GM19239 (cell line): Measurements from ENCODE around the gene TAOK1.

ENCODE experiments used
- DNase-seq: peaks from one replicate; pipeline ENCODE4 v3.0.0; 2011; ENCODE audit warnings: low spot score; ENCODE audit not compliant: insufficient read length
- FAIRE-seq: peaks from 2 replicates; lab custom pipeline; 2011; peaks lifted over from hg19 to GRCh38; lab: Jason Lieb, UNC

The TAOK1 gene

DNA sequence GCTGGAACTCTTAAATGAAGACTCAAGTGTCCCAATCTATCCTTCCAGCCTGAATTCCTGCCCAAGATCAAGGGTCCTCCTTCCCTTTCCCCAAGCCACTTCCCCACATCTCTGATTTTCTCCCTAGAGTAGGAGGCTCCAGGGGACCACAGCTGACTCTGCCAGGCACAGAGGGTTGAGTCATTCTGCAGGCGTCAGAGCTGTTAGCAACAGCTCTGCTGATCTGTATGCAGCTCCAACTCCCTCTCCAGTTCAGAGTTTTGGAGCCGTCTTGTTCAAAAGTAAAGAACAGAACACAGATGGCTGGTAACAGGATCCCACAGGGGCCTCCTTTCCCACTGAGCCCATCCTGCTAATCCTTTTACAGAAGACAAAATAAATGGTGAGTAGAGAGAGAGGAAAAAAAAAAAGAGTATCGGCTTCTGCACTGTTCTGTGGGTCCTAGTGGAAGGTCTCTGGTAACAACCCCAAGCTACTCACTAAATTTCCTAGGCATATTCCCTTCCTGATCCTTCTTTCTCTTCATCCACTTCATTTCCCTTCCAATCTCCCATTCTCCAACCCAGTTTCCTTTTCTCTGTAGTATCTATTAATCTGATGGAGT, 13.4 kb upstream of the TAOK1 start:
- DNase-seq = no peak
- FAIRE-seq = no peak

DNA sequence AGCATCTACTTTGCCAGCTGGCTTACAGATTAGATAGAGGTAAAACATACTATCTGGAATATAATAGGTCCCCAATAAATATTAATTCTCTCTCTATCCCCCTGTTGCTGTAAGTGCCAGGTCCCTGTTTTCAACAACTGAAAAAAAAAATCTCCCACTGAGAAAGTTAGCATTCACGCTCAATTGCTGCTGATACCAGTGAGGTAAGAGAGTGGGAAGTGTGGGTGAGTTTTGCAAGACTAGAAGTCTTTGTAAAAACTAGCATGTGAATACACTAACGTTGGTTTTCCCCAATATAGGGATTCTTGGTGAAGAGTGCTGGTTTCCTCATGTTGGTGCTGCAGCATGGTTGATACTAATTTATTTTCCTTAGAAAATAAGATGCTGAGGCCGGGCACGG, 11.7 kb upstream of the TAOK1 start:
- FAIRE-seq (no peak), DNase-seq (no peak)

DNA sequence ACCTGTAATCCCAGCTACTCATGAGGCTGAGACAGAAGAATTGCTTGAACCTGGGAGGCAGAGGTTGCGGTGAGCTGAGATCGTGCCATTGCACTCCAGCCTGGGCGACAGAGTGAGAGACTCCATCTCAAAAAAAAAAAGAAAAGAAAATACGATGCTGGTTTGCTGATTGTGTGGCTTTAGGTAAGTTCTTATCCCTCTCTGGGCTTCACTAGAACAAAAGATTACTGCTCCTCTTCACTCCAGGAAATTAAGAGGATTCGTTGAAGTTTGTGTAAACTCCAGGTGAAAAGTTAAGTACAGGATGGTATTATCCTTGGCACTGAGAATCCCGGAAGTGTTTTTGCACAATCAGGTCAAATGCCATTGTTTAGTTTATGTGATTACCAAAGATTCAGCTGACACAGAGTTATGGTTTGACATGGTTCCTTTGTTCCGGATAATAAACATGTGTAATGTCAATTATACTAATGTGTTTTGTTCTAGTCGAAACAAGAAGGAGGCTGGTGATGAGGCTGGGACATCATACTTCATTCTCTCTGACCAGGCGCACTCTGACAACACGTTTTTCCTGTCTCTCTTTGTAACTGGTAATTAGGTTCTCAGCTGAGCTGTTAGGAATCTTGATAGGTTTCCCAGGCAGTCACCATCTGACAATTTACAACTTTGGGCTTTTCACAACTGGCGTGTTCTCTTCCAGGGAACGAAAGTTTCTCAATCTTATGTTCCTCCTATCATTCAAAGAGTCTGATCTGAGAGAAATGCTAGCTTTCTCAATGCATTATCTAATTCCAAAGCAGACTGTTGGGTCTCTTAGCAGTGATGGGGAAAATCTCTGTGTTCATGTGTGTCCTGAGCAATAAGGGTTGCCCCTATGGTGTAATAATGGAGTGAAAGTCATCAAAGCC, 10.8 kb upstream of the TAOK1 start:
- no peak for FAIRE-seq
- no peak for DNase-seq

DNA sequence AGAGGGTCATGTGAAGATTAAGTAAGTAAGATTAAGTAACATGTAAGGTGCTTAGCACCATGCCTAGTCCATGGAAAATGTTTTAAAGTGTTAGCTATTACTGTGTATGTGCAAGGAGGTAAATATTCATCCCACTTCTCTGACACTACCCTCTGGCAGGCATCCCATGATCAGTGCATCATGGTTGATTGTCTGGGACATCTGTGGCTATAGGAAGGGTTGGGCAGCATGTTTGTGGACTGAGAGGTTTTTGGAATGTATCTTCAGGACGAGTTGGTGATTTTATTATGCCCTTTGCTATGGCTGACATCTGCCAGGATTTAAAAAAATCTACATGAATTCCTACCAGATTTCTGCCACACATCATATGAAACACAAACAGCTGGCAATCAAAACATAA, 6.5 kb upstream of the TAOK1 start:
- no peak for DNase-seq
- FAIRE-seq = no peak

DNA sequence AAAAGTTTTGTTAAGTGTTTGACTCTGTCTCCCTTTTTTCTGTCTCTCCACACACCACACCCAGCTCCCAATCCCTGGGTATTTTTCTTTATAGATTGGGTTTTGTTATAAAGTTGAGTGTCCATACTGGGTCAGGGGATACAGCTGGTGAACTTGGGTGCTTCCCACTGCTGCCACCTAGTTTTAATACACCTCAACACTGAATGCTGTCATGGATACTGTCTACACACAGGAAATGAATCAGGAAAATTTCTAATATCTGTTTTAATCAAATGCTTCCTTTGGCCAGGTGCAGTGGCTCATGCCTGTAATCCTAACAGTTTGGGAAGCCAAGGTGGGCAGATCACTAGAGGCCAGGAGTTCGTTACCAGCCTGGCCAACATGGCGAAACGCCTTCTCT, 5.3 kb upstream of the TAOK1 start:
- FAIRE-seq (no peak), DNase-seq (no peak)

DNA sequence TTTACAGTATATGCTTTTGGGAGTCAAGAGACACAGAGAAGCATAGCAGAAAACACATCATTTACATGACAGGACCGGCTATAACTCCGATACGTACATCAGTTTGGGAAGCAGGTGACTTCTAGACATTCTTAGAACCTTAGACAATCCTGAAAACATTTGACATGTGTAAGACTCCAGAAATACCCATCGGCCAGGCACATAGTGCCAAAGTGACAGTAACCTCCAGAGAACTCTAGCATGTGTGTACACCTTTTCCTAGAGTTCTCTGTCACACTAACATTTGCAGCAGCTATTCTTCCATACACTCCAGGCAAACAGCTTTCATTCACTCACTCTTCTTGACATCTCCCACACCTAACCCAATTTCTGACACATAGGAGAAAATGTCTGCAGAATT, 3.4 kb upstream of the TAOK1 start:
- FAIRE-seq = no peak
- no peak for DNase-seq

DNA sequence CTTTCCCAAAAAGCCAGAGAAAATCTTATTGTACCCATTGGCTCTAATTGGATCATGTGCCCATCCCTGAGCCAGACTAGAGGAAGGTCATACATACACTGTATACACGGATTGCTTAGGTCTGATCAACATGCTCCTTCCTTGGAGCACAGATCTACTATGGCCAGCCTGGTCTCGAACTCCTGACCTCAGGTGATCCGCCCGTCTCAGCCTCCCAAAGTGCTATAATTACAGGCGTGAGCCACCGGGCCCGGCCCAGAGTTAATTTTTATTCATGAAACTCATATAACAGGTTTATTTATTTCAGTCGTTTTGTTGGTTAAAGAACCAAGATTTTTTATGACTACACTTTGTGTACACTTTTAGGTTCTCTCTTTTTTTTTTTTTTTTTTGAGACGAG, 1.2 kb upstream of the TAOK1 start:
- FAIRE-seq = no peak
- no peak for DNase-seq

DNA sequence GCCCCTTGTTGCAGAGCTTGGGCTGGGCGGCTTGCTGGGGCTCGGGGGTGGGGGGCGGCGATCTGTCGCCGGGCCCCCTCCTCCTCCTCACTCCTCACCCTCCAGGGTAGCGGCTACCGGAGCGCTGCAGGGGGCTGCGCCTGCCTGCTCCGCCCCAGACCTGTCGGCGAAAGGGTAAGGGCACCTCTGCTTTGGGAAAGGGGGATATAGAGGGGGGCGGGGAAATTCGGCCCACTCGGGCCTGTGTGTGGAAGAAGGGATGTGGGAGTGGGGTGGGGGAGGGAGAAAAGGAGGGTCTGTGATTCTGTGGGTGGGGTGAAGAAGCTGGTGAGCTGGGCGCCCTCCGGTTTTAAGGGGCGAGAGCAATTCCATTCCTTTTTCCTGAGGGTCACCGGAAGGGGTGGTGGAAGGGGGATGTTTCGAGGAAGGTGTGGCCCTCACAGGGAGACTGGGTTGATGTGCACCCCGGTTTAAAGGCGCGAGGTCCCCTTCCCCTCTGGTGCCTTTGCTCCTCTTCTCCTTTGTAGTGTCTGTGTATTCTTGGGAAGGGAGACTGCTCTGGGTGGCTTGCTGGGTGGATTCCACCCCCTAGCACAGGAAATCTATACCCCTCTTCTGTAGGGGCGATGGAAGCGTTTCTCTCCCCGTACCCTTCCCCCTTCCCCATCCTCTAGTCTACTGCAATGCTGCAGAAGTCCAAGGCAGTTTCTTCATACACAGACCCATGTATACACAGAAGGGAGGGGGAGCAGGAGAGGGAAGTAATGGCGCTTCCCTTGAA, 878 bp downstream of the TAOK1 start:
- FAIRE-seq (peak; percentile 90), DNase-seq (no peak)

DNA sequence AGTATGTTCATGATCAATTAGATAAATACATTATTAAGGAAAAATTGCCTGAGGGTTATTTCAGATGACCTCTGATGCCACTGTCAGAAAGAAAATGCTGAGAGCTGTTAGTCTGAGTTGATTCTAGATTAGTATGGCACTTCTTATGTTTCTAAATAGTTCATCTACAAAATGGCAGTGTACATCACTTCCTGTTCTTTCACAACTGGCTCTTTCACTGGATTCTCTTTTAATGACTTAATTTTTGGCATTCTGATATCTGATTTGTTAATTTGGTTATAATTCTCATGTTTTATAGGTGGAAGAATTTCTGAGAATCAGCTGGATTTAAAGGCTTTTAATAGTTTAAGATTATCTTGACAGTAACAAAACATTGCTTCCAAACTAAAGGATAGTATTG, 3.3 kb downstream of the TAOK1 start:
- FAIRE-seq (no peak), DNase-seq (no peak)

DNA sequence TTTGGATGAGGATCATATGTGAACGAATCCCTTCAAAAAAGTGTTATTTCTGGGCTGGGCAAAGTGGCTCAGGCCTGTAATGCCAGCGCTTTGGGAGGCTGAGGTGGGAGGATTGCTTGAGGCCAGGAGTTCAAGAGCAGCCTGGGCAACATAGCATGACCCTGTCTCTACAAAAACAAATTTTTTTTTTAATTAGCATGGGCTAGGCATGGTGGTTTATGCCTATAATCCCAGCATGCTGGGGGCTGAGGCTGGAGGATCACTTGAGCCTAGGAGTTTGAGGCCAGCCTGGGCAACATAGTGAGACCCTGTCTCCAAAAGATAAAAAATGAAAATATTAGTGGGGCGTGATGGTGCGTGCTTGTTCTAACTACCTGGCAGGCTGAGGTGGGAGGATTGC, 4.6 kb downstream of the TAOK1 start:
- DNase-seq (no peak), FAIRE-seq (no peak)

DNA sequence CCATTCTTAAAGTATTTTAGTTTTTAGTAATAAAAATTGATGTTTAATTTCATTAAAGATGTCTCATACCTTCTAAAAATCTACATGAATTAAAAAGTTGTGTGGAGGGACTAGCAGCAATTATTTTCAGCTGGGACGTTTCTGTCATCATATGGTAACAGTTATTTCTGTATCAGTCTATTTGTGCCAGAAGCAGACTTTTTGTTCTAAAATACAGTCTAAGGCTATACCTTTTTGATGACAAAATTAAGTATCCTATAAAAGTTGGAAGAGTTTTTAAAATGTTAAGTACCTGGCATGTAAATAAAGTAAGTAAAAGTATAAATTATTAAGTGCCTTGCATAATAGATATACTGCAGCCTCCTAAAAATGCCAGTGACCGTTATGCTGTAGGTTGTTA, 5.9 kb downstream of the TAOK1 start:
- DNase-seq = no peak
- no peak for FAIRE-seq

DNA sequence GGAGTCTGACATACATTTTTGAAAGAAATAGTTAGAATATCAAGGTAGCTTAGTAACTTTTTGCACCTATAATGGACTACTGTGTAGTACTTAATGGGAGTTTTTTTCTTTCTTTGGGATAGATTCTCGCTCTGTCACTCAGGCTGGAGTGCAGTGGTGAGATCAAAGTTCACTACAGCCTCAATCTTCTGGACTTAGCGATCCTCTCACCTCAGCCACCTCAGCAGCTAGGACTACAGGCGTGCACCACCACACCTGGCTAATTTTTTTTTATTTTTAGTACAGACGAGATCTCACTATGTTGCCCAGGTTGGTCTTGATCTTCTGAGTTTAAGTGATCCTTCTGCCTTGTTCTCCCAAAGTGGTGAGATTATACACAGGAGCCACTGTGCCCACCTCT, 9.5 kb downstream of the TAOK1 start:
- DNase-seq (no peak), FAIRE-seq (no peak)

DNA sequence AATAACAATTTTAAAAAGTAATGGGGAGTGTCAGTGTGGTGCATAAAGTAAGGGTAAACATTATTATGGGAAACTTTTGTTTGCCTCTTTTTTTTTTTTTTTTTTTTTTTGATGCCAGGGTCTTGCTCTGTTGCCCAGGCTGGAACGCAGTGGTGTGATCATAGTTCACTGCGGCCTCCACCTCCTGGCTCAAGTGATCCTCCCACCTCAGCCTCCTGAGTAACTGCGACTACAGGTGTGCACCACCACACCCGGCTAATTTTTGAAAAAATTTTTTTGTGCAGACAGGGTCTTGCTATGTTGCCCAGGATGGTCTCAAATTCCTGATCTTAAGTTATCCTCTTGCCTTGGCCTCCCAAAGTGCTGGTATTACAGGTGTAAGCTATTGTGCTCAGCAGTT, 10.7 kb downstream of the TAOK1 start:
- DNase-seq = no peak
- FAIRE-seq = no peak

DNA sequence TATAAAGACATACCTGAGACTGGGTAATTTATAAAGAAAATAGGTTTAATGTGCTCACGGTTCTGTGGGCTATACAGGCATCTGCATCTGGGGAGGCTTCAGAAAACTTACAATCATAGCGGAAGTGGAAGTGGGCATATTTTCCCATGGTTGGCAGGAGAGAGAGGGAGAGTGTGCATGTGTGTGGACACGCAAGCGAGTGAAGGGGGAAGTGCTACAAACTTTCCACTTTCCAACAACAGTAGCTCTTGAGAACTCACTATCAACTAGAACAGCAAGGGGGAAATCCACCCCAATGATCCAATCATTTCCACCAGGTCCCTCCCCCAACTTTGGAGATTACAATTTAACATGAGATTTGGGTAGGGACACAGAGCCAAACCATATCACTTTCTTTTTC, 11.1 kb downstream of the TAOK1 start:
- DNase-seq = no peak
- no peak for FAIRE-seq

DNA sequence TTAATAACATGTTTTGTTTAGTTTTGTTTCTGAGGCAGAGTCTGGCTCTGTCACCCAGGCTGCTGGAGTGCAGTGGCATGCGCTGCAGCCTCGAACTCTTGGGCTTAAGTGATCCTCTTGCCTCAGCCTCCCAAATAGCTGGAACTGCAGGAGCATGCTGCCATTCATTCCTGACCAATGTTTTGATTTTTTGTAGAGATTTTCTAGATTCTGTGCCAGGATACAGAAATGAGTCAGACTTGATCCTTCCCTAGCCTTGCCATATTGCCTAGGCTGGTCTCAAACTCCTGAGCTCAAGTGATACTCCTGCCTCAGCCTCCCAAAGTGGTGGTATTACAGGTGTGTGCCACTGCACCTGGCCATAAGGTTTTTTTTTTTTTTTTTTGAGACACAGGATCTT, 17.7 kb downstream of the TAOK1 start:
- no peak for DNase-seq

DNA sequence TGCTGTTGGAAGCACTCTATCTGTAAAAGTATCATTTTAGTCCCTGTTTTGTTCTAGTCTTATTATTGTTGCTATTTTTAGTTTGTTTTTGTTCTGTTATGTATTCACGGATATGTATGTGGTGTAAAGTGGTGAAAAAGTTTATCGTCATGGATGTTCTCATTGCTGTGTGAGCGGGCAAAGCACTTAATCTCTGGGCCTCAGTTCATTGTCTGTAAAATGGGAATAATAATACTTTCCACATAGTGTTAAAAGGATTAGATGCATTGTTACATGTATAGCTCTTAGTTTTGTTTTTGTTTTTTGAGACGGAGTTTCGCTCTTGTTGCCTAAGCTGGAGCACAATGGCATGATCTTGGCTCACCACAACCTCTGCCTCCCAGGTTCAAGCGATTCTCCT, 19.8 kb downstream of the TAOK1 start:
- DNase-seq (no peak), FAIRE-seq (no peak)

More for the DNA sequence above, 17.7 kb downstream of the TAOK1 start:
- FAIRE-seq = no peak

DNA sequence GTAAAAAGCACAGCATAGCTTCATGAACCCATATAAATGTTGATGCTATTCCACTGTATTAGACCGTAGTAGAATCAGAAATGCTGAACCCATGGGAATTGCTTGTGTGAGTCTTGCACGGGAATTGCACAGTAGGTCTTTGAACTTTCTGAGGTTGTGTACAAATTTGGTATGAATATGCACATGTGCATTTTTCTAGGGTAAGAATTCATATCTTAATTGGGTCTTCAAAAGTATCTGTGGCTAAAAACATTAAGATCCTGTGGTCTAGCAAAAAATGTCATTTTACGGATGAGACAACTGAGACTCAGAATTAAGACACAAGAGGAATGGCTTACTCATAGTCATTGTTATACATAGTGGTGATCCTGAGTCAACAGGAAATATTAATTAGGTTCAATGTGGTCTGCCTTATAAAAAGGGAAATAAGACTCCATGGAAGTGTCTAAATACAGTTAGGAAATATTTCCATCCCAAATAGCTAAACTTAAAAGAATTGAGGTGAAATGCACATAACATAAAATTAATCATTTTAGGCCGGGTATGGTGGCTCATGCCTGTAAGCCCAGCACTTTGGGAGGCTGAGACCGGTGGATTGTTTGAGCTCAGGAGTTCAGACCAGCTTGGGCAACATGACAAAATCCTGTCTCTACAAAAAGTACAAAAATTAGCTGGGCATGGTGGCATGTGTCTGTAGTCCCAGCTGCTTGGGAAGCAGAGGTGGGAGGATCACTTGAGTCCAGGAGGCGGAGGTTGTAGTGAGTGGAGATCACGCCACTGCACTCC, 22.8 kb downstream of the TAOK1 start:
- DNase-seq = no peak
- FAIRE-seq = no peak

DNA sequence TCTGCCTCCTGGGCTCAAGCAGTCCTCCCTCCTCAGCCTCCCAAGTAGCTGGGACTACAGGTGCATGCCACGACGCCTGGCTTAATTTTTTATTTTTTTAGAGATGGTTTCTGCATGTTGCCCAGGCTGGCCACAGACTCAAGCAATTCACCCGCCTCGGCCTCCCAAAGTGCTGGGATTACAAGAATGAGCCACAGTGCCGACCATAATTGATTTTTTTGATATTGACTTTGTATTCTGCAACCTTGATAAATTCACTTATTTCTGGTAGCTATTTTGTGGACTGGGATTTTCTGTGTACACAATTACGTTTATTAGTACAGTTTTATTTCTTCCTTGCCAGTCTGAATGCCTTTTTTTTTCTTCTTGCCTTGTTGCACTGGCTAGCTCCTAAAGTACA, 30.0 kb downstream of the TAOK1 start:
- FAIRE-seq = no peak
- DNase-seq = no peak

DNA sequence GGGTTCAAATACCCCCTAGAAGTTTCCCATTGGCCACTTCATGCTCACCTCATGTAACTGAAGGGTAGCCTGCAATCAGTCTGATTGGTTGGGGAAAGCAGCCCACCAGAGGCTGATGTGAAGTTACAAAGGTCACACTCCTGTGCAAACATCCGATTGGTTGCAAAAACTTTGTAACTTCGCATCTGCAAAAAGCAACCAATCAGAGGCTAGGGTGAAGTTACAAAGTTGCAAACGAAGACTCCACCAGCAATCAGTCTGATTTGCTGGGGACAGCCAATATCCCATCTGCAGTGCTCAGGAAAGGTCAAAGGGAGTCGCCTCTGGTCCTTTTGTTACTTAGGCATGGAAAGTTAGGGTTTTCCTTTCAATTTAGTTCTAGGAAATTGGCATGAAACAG, 40.1 kb downstream of the TAOK1 start:
- FAIRE-seq = no peak
- DNase-seq = no peak

DNA sequence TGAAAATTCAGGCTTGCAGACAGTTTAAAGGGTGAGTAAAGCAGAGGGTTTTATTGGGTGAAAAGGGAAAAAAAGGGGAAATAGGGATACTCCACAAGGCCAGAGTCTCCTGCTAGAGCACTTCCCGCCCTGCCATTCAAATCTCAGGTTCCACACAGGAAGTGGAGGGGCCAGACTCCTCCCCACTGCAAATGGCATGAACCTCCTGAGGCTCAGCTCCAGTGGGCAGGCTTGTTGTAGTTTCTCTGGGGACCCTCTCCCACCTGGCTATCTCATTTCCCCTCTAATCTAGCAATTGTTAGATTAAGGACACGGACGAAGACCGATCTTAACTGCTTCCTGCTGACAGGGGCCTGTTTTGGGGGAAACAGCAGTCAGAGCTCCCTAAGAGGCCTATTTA, 43.4 kb downstream of the TAOK1 start:
- DNase-seq (no peak), FAIRE-seq (peak; percentile 11)
